Measurements from ENCODE around the gene MUC6. TPM values are rescaled to one million over a fixed set of nuclear protein-coding genes. Genes with fewer than 3 reads are reported as not detected.

Gene MUC6
- total and polyA plus RNA-seq, 10 of the 15 experiments (the other 5 are each of a cell fraction or from before 2014, with no cell fraction given), result 0.03 TPM; not detected in 8

- ATAC-seq, result no peak
- RAD21 ChIA-PET (ENCODE audit: unreplicated experiment), result no interaction called here
- H3K36me3 ChIP-seq (ENCODE audit: control insufficient read depth in 2 of 2, insufficient read depth in 2 of 2, low read length in 1 of 2), result no peaks in the 10 kb centered on the region
- H3K27ac ChIP-seq (ENCODE audit: control insufficient read depth, insufficient read depth), result no peak overlapping the region
- in situ Hi-C loops (cut with MboI), result no loop called here
- no peak for FAIRE-seq
- no peaks in the 10 kb centered on the region for H3K79me2 ChIP-seq (ENCODE audit: control insufficient read depth, insufficient read depth, low read length)
- TF ChIP-seq CBX5 (IDR thresholded peaks at IDR 0.05; ENCODE audit: low read depth), result no peak
- no peak for TF ChIP-seq ZNF207 (IDR thresholded peaks at IDR 0.05; ENCODE audit: borderline replicate concordance)
- no peak for TF ChIP-seq ZSCAN29 (IDR thresholded peaks at IDR 0.05)
- no peak for TF ChIP-seq CTCF (IDR thresholded peaks at IDR 0.05 in 2 of 3, conservative IDR thresholded peaks at IDR 0.05 in 1 of 3; ENCODE audit: control insufficient read depth in 2 of 3, extremely low read depth in 1 of 3, insufficient read depth in 1 of 3, low read depth in 3 of 3, low read length in 3 of 3)
- no peak for TF ChIP-seq NFXL1 (IDR thresholded peaks at IDR 0.05; ENCODE audit: borderline replicate concordance)
- no peak for TF ChIP-seq GATAD2B (conservative IDR thresholded peaks at IDR 0.05; ENCODE audit: low read depth)
- TF ChIP-seq ZNF274 (IDR thresholded peaks at IDR 0.05; ENCODE audit: insufficient read depth, insufficient read length), result no peak
- TF ChIP-seq, protein P1, sequence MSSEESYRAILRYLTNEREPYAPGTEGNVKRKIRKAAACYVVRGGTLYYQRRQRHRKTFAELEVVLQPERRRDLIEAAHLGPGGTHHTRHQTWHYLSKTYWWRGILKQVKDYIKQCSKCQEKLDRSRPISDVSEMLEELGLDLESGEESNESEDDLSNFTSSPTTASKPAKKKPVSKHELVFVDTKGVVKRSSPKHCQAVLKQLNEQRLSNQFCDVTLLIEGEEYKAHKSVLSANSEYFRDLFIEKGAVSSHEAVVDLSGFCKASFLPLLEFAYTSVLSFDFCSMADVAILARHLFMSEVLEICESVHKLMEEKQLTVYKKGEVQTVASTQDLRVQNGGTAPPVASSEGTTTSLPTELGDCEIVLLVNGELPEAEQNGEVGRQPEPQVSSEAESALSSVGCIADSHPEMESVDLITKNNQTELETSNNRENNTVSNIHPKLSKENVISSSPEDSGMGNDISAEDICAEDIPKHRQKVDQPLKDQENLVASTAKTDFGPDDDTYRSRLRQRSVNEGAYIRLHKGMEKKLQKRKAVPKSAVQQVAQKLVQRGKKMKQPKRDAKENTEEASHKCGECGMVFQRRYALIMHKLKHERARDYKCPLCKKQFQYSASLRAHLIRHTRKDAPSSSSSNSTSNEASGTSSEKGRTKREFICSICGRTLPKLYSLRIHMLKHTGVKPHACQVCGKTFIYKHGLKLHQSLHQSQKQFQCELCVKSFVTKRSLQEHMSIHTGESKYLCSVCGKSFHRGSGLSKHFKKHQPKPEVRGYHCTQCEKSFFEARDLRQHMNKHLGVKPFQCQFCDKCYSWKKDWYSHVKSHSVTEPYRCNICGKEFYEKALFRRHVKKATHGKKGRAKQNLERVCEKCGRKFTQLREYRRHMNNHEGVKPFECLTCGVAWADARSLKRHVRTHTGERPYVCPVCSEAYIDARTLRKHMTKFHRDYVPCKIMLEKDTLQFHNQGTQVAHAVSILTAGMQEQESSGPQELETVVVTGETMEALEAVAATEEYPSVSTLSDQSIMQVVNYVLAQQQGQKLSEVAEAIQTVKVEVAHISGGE (CRISPR knock-in tag; IDR thresholded peaks at IDR 0.05), result no peak
- TF ChIP-seq, protein P2, sequence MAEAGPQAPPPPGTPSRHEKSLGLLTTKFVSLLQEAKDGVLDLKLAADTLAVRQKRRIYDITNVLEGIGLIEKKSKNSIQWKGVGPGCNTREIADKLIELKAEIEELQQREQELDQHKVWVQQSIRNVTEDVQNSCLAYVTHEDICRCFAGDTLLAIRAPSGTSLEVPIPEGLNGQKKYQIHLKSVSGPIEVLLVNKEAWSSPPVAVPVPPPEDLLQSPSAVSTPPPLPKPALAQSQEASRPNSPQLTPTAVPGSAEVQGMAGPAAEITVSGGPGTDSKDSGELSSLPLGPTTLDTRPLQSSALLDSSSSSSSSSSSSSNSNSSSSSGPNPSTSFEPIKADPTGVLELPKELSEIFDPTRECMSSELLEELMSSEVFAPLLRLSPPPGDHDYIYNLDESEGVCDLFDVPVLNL (IDR thresholded peaks at IDR 0.05; ENCODE audit: low read depth, low read length), result no peak
- TF ChIP-seq MYC (IDR thresholded peaks at IDR 0.05; ENCODE audit: insufficient read depth, insufficient read length, insufficient replicate concordance, low read length, severe bottlenecking), result no peak
- H3K27me3 ChIP-seq (replicated peaks in 1 of 2; ENCODE audit: control insufficient read depth in 2 of 2, insufficient read depth in 2 of 2, low read length in 1 of 2), result no peaks in the 10 kb centered on the region
- POLR2A ChIA-PET, result no interaction called here
- no peaks in the 10 kb centered on the region for H3K9me3 ChIP-seq (replicated peaks; ENCODE audit: control insufficient read depth, insufficient read depth, low read length)
- H2AFZ ChIP-seq (ENCODE audit: control insufficient read depth, low read depth, low read length), result no peak overlapping the region
- SMC1A ChIA-PET (ENCODE audit: uncharacterized antibody, unreplicated experiment), result no interaction called here
- H3K9ac ChIP-seq (ENCODE audit: control insufficient read depth, insufficient read depth, low read length), result no peak overlapping the region
- no peaks in the 10 kb centered on the region for H3K4me1 ChIP-seq (ENCODE audit: control insufficient read depth, insufficient read depth, low read length)
- no peaks in the 10 kb centered on the region for H4K20me1 ChIP-seq (ENCODE audit: control insufficient read depth, insufficient read depth)
- WGBS (ENCODE audit: insufficient coverage, insufficient replicate concordance, low lambda C conversion rate, missing lambda C conversion rate), result 57% methylated on average over 8 of the region's 8 CpGs
- DNase-seq (ENCODE audit: low read depth, low spot score), result no peak
- no peak overlapping the region for H3K4me3 ChIP-seq
- intact Hi-C loops (cut with micrococcal nuclease; ENCODE audit: unreplicated experiment), result no loop called here
- no TSS peak for BruUV-seq (replicated peaks)
- no peak overlapping the region for H3K4me2 ChIP-seq (ENCODE audit: control insufficient read depth, insufficient read depth)
- CTCF ChIA-PET, result no interaction called here
Measured at GRCh38 chr11:1034001-1034400, 2.5 kb downstream of the MUC6 start.
